IMR-90 (cell line): ENCODE data around the gene CDH1. TPM values are rescaled to one million over a fixed set of nuclear protein-coding genes. Genes with fewer than 3 reads are reported as not detected.

Experiments
- ATAC-seq: fragments of 200-7000 bp; cut with Tn5 transposase; 2 replicates; pipeline ENCODE4 v1.9.1; 2020; ENCODE audit warnings: low read depth, mild to moderate bottlenecking, moderate library complexity
- BruUV-seq: library from RNA; stranded (reverse); fragments of 400-500 nt; replicated peaks from 2 replicates; lab custom pipeline; 2021; lab: Mats Ljungman, UMichigan
- CTCF ChIA-PET: fragments of 300-600 bp; formaldehyde crosslinking; extraction: SDS; loops from one replicate; lab custom pipeline; 2021; ENCODE audit warnings: antibody characterized with exemption; lab: Yijun Ruan, JAX
- POLR2A ChIA-PET: fragments of 300-600 bp; sonication (Branson Sonifier 250); formaldehyde crosslinking; loops from one replicate; lab custom pipeline; 2022; ENCODE audit warnings: antibody characterized with exemption; ENCODE audit not compliant: unreplicated experiment; lab: Charles Lee
- DNase-seq: peaks from one replicate; pipeline ENCODE4 v3.0.0; 2013
- H2AFZ ChIP-seq: replicated peaks from 2 replicates; pipeline ENCODE3; 2013; ENCODE audit warnings: low read length, mild to moderate bottlenecking; ENCODE audit not compliant: poor library complexity
- H2AK5ac ChIP-seq: 2 replicates; pipeline ENCODE4 v1.6.1; 2013; ENCODE audit warnings: low read depth, low read length, inconsistent platforms
- H2AK9ac ChIP-seq: replicated peaks from 2 replicates; pipeline ENCODE3; 2013; ENCODE audit warnings: mild to moderate bottlenecking, low read depth, low read length, moderate library complexity; ENCODE audit not compliant: poor library complexity
- H2BK120ac ChIP-seq: 2 replicates; pipeline ENCODE4 v1.6.1; 2013; ENCODE audit warnings: low read depth, low read length, inconsistent platforms
- H2BK15ac ChIP-seq: 3 replicates; pipeline ENCODE4 v1.6.1; 2013; ENCODE audit warnings: low read depth, low read length, inconsistent platforms
- H2BK20ac ChIP-seq: 2 replicates; pipeline ENCODE4 v1.6.1; 2013; ENCODE audit warnings: low read depth, mild to moderate bottlenecking, inconsistent platforms, low read length, moderate library complexity
- H2BK5ac ChIP-seq: 2 replicates; pipeline ENCODE4 v1.6.1; 2013; ENCODE audit warnings: mild to moderate bottlenecking, low read depth, low read length, inconsistent platforms; ENCODE audit not compliant: poor library complexity, severe bottlenecking
- H3K14ac ChIP-seq: replicated peaks from 2 replicates; pipeline ENCODE4 v1.6.1; 2013; ENCODE audit warnings: low read depth, low read length, inconsistent platforms
- H3K18ac ChIP-seq: 2 replicates; pipeline ENCODE4 v1.6.1; 2013; ENCODE audit warnings: low read depth, low read length, control low read depth
- H3K23ac ChIP-seq: 2 replicates; pipeline ENCODE4 v1.6.1; 2013; ENCODE audit warnings: low read depth, low read length, inconsistent platforms
- H3K27ac ChIP-seq: 2 replicates; pipeline ENCODE4 v1.5.1; 2013; ENCODE audit warnings: mild to moderate bottlenecking, control low read depth, low read length; ENCODE audit not compliant: insufficient read depth
- H3K27me3 ChIP-seq: 2 replicates; pipeline ENCODE4 v1.6.1; 2013; ENCODE audit warnings: low read length; ENCODE audit not compliant: control insufficient read depth, insufficient read depth
- H3K36me3 ChIP-seq: 2 replicates; pipeline ENCODE4 v1.6.1; 2013; ENCODE audit warnings: low read length, mixed read lengths; ENCODE audit not compliant: control insufficient read depth, insufficient read depth
- H3K4ac ChIP-seq: 2 replicates; pipeline ENCODE4 v1.6.1; 2013; ENCODE audit warnings: low read depth, low read length, inconsistent platforms
- H3K4me1 ChIP-seq: 2 replicates; pipeline ENCODE4 v1.6.1; 2013; ENCODE audit warnings: low read length, mixed read lengths; ENCODE audit not compliant: control insufficient read depth, insufficient read depth
- H3K4me2 ChIP-seq: 2 replicates; pipeline ENCODE4 v1.6.1; 2013; ENCODE audit warnings: low read depth, mild to moderate bottlenecking, control low read depth, low read length, moderate library complexity
- H3K4me3 ChIP-seq: 2 replicates; pipeline ENCODE4 v1.5.1; 2013; ENCODE audit warnings: low read depth, mild to moderate bottlenecking, control low read depth, low read length, moderate library complexity; ENCODE audit not compliant: insufficient read depth
- H3K56ac ChIP-seq: 2 replicates; pipeline ENCODE4 v1.6.1; 2013; ENCODE audit warnings: low read length, inconsistent platforms; ENCODE audit not compliant: insufficient read depth; ENCODE audit errors: extremely low read depth
- H3K79me1 ChIP-seq, 2 experiments: 2 replicates each; pipeline ENCODE4 v1.6.1; 2013; ENCODE audit warnings: low read length in 2 of 2, inconsistent platforms in 1 of 2, low read depth in 1 of 2
- H3K9ac ChIP-seq: 2 replicates; pipeline ENCODE4 v1.6.1; 2013; ENCODE audit warnings: low read depth, low read length, control low read depth
- H3K9me1 ChIP-seq: 2 replicates; pipeline ENCODE4 v1.6.1; 2013; ENCODE audit warnings: low read length, inconsistent platforms; ENCODE audit not compliant: insufficient read depth
- H3K9me3 ChIP-seq: 2 replicates; pipeline ENCODE4 v1.6.1; 2013; ENCODE audit warnings: low read length; ENCODE audit not compliant: control insufficient read depth, insufficient read depth
- H4K20me1 ChIP-seq: 2 replicates; pipeline ENCODE4 v1.6.1; 2013; ENCODE audit warnings: low read length, inconsistent platforms; ENCODE audit not compliant: insufficient read depth
- H4K5ac ChIP-seq: 2 replicates; pipeline ENCODE4 v1.6.1; 2013; ENCODE audit warnings: mild to moderate bottlenecking, low read depth, low read length, control low read depth
- H4K8ac ChIP-seq, 2 experiments: 2 replicates each; pipeline ENCODE4 v1.6.1; 2013; ENCODE audit warnings: low read depth in 2 of 2, low read length in 2 of 2, control low read depth in 1 of 2, inconsistent platforms in 1 of 2
- H4K91ac ChIP-seq: 2 replicates; pipeline ENCODE4 v1.6.1; 2013; ENCODE audit warnings: low read depth, low read length, inconsistent platforms; ENCODE audit not compliant: insufficient read depth
- BHLHE40 ChIP-seq: fragments of 150-350 bp; IDR thresholded peaks from 2 replicates; pipeline ENCODE4 v1.6.1; 2016; ENCODE audit warnings: mild to moderate bottlenecking, low read depth, low read length
- FOS ChIP-seq: fragments of 150-350 bp; IDR thresholded peaks from 2 replicates; pipeline ENCODE4 v1.6.1; 2016; ENCODE audit warnings: low read depth, low read length
- WGBS, 2 experiments: methylation state at CpG; one replicate each; pipeline versions ENCODE4 v1.1.5 to v1.1.7; 2013; ENCODE audit warnings: missing lambda C conversion rate in 2 of 2; ENCODE audit not compliant: insufficient read length in 1 of 2; ENCODE audit errors: extremely low coverage in 2 of 2; 5-methylcytosine and 5-hydroxymethylcytosine counted together
- dilution Hi-C: fragments of 300-500 bp; cut with HindIII; formaldehyde crosslinking; loops from one replicate; pipeline ENCODE4 v1.14.3; 2018; ENCODE audit warnings: low sequenced_read_pairs; ENCODE audit not compliant: unreplicated experiment
- in situ Hi-C: fragments of 300-500 bp; cut with MboI; formaldehyde crosslinking; loops from 3 replicates; pipeline ENCODE4 v1.14.3; 2019; ENCODE audit warnings: low sequenced_read_pairs, inconsistent platforms, mixed read lengths
- intact Hi-C: fragments of 100-400 bp; cut with micrococcal nuclease; formaldehyde crosslinking; loops from 2 replicates; pipeline ENCODE4 v1.10.0; 2022
- polyA plus RNA-seq, 3 experiments: library from polyadenylated mRNA; depleted of rRNA; stranded (reverse); fragments of >200 nt; gene quantifications; 2 replicates each; pipeline ENCODE4 v1.2.3, GENCODE V29; 2012; ENCODE audit warnings: low replicate concordance in 1 of 3
- total RNA-seq: library from RNA; depleted of rRNA; stranded (reverse); fragments of >200 nt; gene quantifications from 2 replicates; pipeline ENCODE4 v1.2.3, GENCODE V29; 2012

CDH1 gene
- total and polyA plus RNA-seq, 2 of the 4 experiments (the other 2 are of a cell fraction) = under 0.01 TPM; not detected in 1

DNA sequence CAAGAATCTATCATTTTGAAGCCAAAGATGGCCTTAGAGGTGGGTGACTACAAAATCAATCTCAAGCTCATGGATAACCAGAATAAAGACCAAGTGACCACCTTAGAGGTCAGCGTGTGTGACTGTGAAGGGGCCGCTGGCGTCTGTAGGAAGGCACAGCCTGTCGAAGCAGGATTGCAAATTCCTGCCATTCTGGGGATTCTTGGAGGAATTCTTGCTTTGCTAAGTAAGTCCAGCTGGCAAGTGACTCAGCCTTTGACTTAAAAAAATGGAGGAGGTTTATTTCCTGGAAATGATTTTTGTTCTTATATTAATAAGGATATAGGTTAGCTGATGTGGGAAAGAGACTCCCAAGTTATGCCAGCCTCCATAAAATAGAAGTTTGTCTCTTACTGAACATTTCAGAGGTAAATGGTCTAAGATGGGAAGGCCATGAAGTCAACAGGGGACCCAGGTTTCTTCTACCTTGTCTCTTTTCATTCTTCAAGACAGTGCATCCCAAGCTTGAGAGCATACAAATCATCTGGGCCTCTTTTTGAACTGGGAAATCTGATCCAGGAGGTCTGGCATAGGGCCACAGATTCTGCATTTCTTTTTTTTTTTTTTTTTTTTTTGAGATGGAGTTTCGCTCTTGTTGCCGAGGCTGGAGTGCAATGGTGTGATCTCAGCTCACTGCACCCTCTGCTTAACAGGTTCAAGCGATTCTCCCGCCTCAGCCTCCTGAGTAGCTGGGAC lies 86.5 kb downstream of the CDH1 start:
- H2BK15ac ChIP-seq = peak overlapping the region; percentile 88; the same call in 2 of the 3 replicates
- peak overlapping the region; percentile 95 for H3K27ac ChIP-seq
- H3K9me1 ChIP-seq = 0 out of 2 replicates have a peak, but pooled peaks cover 3% of the 10 kb centered on the region
- peak overlapping the region; percentile 52 for H2AK5ac ChIP-seq
- 100% methylated on average over 1 of the region's 8 CpGs; no CpG with 5 or more reads in 1 of the 2 experiments for WGBS, 2 experiments
- peak; percentile 30; the same call in 1 of the 2 replicates for TF ChIP-seq FOS
- no peak for TF ChIP-seq BHLHE40
- peak overlapping the region; percentile 90 for H3K14ac ChIP-seq
- dilution Hi-C loops = no loop called here
- no peaks in the 10 kb centered on the region for H4K20me1 ChIP-seq
- no peak overlapping the region for H3K9ac ChIP-seq
- H3K56ac ChIP-seq = peak overlapping the region; percentile 83
- H4K91ac ChIP-seq = peak overlapping the region; percentile 76
- in situ Hi-C loops = no loop called here
- H3K36me3 ChIP-seq = no peaks in the 10 kb centered on the region
- ATAC-seq (peak; percentile 92), DNase-seq (peak; percentile 89)
- H2AFZ ChIP-seq = peak overlapping the region; percentile 84
- no peak overlapping the region for H3K4me3 ChIP-seq
- H3K9me3 ChIP-seq = no peaks in the 10 kb centered on the region; the same call in 1 of the 2 replicates
- no TSS peak for BruUV-seq
- ChIA-PET POLR2A (interaction anchor here (0.6 to 0.7 kb wide), 2 partner anchors 87 to 1492 kb away, joined by 3 to 18 read pairs; no protein-coding TSS in a partner anchor), CTCF (interaction anchor here (0.6 to 1.8 kb wide), 6 partner anchors 11 to 233 kb away, joined by 3 to 9 read pairs (median 3); no protein-coding TSS in a partner anchor)
- peak overlapping the region; percentile 97 for H2BK20ac ChIP-seq
- peak overlapping the region; percentile 46 to 79; a peak in 3 of 4 replicates for H4K8ac ChIP-seq
- peak overlapping the region; percentile 96 for H3K18ac ChIP-seq
- H3K23ac ChIP-seq = peak overlapping the region; percentile 76; the same call in 1 of the 2 replicates
- peak overlapping the region; percentile 82 for H3K4ac ChIP-seq
- H3K4me2 ChIP-seq = peak overlapping the region; percentile 66; the same call in 1 of the 2 replicates
- H2AK9ac ChIP-seq = no peak overlapping the region
- H3K27me3 ChIP-seq = peaks cover 3% of the 10 kb centered on the region
- intact Hi-C loops = no loop called here
- peaks cover 9% of the 10 kb centered on the region for H3K4me1 ChIP-seq
- H2BK5ac ChIP-seq = peak overlapping the region; percentile 89
- peak overlapping the region; percentile 93 for H4K5ac ChIP-seq
- H3K79me1 ChIP-seq = no peaks in the 10 kb centered on the region
- peak overlapping the region; percentile 97 for H2BK120ac ChIP-seq
